AG09319 (cell line): ENCODE measurements around the gene PFN2.
"Not testable (repeated sequence)": the region's sequence is repeated elsewhere in the genome, so short reads cannot be mapped to it uniquely, and the experiment has no call there.

Experiments
- DNase-seq: peaks from one replicate; pipeline ENCODE4 v3.0.0-alpha.2; 2010; ENCODE audit warnings: low read depth; ENCODE audit errors: extremely low read depth
- CTCF ChIP-seq: IDR thresholded peaks from 2 replicates; pipeline ENCODE4 v1.5.1; 2011; ENCODE audit warnings: low read depth, mild to moderate bottlenecking, inconsistent platforms, low read length, moderate library complexity

The PFN2 gene

GRCh38 chr3:149955449-149955848 lies 15.2 kb downstream of the PFN2 start:
- DNase-seq, result no peak
- TF ChIP-seq CTCF, result no peak

- no peak for TF ChIP-seq CTCF
Observed at GRCh38 chr3:149954812-149955211, 15.9 kb downstream of the PFN2 start.

GRCh38 chr3:149949181-149949580 lies 21.5 kb downstream of the PFN2 start:
- DNase-seq, result no peak
- TF ChIP-seq CTCF, result no peak

More at GRCh38 chr3:149954812-149955211, 15.9 kb downstream of the PFN2 start:
- no peak for DNase-seq

- DNase-seq, result no peak
- TF ChIP-seq CTCF, result no peak
Observed at GRCh38 chr3:149947231-149947630, 23.5 kb downstream of the PFN2 start.

- DNase-seq, result not testable (repeated sequence)
Observed at GRCh38 chr3:149943966-149944365, 26.7 kb downstream of the PFN2 start.

- no peak for TF ChIP-seq CTCF
Observed at GRCh38 chr3:149942409-149942808, 28.3 kb downstream of the PFN2 start.

GRCh38 chr3:149941946-149942345 lies 28.7 kb downstream of the PFN2 start:
- DNase-seq, result no peak
- no peak for TF ChIP-seq CTCF

More at GRCh38 chr3:149942409-149942808, 28.3 kb downstream of the PFN2 start:
- no peak for DNase-seq

GRCh38 chr3:149941186-149941585 lies 29.5 kb downstream of the PFN2 start:
- DNase-seq, result no peak
- TF ChIP-seq CTCF, result no peak

- not testable (repeated sequence) for DNase-seq
Observed at GRCh38 chr3:149938392-149939055, 32.2 kb downstream of the PFN2 start.
